Pulmonary artery endothelial cell (primary cell): Measurements from ENCODE around the gene ZNF687. TPM values are rescaled to one million over a fixed set of nuclear protein-coding genes. Genes with fewer than 3 reads are reported as not detected.

Experiments
- total RNA-seq: library from RNA; depleted of rRNA; stranded (reverse); fragments of >200 nt; gene quantifications from 2 replicates; pipeline ENCODE4 v1.2.3, GENCODE V29; 2014

Gene ZNF687
- total RNA-seq, 1 donor from 2014 or later: 6.9 TPM

Other genes starting within 250 kb of the ZNF687 start
- 0.07 and 0.11 TPM in 2 replicates for gene BNIPL, start 245.7 kb upstream of the ZNF687 start, total RNA-seq
- 1.1 and 1.4 TPM in 2 replicates for gene C1orf56, start 234.5 kb upstream of the ZNF687 start, total RNA-seq
- gene CDC42SE1, start 222.7 kb upstream of the ZNF687 start, total RNA-seq: 59.9 and 70.5 TPM in 2 replicates
- 4.3 and 4.9 TPM in 2 replicates for gene MLLT11, start 221.9 kb upstream of the ZNF687 start, total RNA-seq
- gene GABPB2, start 211.5 kb upstream of the ZNF687 start, total RNA-seq: 6.4 and 9.8 TPM in 2 replicates
- gene SEMA6C, start 135.7 kb upstream of the ZNF687 start, total RNA-seq: 5.3 and 19.5 TPM in 2 replicates
- gene TNFAIP8L2, start 125.7 kb upstream of the ZNF687 start, total RNA-seq: 0.13 and 0.35 TPM in 2 replicates
- gene LYSMD1, start 116.4 kb upstream of the ZNF687 start, total RNA-seq: 3.1 and 5.6 TPM in 2 replicates
- 30.2 and 37.2 TPM in 2 replicates for gene SCNM1, start 116.2 kb upstream of the ZNF687 start, total RNA-seq
- not detected in 2 replicates for gene TMOD4, start 106.3 kb upstream of the ZNF687 start, total RNA-seq
- 63.3 and 65.7 TPM in 2 replicates for gene VPS72, start 92.1 kb upstream of the ZNF687 start, total RNA-seq
- 61.1 and 73.7 TPM in 2 replicates for gene PIP5K1A, start 83.7 kb upstream of the ZNF687 start, total RNA-seq
- gene PSMD4, start 27.6 kb upstream of the ZNF687 start, total RNA-seq: 263 and 288 TPM in 2 replicates
- gene PI4KB, start 45.1 kb downstream of the ZNF687 start, total RNA-seq: 39.4 and 50.7 TPM in 2 replicates
- 51.0 and 68.5 TPM in 2 replicates for gene RFX5, start 65.0 kb downstream of the ZNF687 start, total RNA-seq
- gene SELENBP1, start 90.4 kb downstream of the ZNF687 start, total RNA-seq: 9.4 and 11.7 TPM in 2 replicates
- 482 and 509 TPM in 2 replicates for gene PSMB4, start 117.3 kb downstream of the ZNF687 start, total RNA-seq
- gene POGZ, start 177.2 kb downstream of the ZNF687 start, total RNA-seq: 12.2 and 16.9 TPM in 2 replicates
- 0.71 and 0.79 TPM in 2 replicates for gene CGN, start 229.1 kb downstream of the ZNF687 start, total RNA-seq